ENCODE data around the gene ARPC1A. TPM values are rescaled to one million over a fixed set of nuclear protein-coding genes. Genes with fewer than 3 reads are reported as not detected.

The ARPC1A gene
- total RNA-seq, 2 donors from 2014 or later = 150 to 154 TPM

DNA sequence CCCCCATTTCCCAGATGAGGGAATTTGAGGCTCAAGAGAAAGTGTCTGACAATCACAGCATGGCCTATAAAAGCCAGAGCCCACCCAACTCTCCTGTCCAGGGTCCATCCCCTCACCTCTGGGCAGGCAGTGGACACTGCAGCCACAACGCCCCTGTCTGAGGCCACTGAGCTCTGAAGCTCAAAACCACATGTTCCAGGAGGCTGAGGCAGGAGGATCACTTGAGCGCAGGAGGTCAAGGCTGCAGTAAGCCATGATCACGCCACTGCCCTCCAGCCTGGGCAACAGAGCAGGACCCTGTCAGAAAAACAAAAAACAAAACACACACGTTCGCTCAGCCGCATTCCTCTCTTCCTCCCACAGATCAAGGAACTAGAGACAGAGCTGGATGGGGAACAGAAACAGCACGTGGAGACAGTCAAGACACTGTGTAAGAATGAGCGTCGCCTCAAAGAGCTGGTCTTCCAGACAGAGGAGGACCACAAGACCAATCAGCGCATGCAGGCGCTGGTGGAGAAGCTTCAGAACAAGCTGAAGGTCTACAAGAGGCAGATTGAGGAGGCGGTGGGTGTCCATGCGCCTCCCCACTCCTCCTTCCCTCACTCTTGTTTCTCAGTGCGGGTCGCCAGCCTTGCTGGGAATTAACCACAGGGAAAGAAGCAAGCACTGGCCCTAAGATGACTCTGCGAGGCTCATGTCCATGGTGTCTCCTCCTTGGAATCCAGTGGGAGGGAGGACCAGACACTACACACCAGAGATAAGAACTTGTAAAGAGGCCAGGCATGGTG, 20.0 kb upstream of the ARPC1A start:
- H3K4me3 ChIP-seq (ENCODE audit: low read length) = no peak overlapping the region
- Mint-ChIP-seq H3K4me1 (no peaks in the 10 kb centered on the region), H3K27ac (no peak overlapping the region), H3K9me3 (peaks cover 7% of the 10 kb centered on the region), H3K27me3 (ENCODE audit: insufficient read depth) (peaks cover 3% of the 10 kb centered on the region), H3K36me3 (ENCODE audit: low read depth) (peaks cover 3% of the 10 kb centered on the region), H3K4me3 (no peak overlapping the region)
- no peak for DNase-seq
- TF ChIP-seq, protein P1, sequence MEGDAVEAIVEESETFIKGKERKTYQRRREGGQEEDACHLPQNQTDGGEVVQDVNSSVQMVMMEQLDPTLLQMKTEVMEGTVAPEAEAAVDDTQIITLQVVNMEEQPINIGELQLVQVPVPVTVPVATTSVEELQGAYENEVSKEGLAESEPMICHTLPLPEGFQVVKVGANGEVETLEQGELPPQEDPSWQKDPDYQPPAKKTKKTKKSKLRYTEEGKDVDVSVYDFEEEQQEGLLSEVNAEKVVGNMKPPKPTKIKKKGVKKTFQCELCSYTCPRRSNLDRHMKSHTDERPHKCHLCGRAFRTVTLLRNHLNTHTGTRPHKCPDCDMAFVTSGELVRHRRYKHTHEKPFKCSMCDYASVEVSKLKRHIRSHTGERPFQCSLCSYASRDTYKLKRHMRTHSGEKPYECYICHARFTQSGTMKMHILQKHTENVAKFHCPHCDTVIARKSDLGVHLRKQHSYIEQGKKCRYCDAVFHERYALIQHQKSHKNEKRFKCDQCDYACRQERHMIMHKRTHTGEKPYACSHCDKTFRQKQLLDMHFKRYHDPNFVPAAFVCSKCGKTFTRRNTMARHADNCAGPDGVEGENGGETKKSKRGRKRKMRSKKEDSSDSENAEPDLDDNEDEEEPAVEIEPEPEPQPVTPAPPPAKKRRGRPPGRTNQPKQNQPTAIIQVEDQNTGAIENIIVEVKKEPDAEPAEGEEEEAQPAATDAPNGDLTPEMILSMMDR (conservative IDR thresholded peaks at IDR 0.05) = no peak
- no peak overlapping the region for H3K27ac ChIP-seq (ENCODE audit: low read depth, low read length)
- H3K27me3 ChIP-seq (ENCODE audit: control insufficient read depth, insufficient read depth, low read length, poor library complexity, severe bottlenecking) = no peaks in the 10 kb centered on the region
- WGBS, 2 experiments (ENCODE audit: insufficient coverage in 1 of 2, insufficient read length in 1 of 2) = 89 to 94% methylated on average over 7 to 16 of the region's 16 CpGs
- H3K9ac ChIP-seq (ENCODE audit: extremely low read depth, low read length, poor library complexity, severe bottlenecking) = no peak overlapping the region
- H3K36me3 ChIP-seq (ENCODE audit: control insufficient read depth, insufficient read depth, low read length) = no peaks in the 10 kb centered on the region
- peaks cover 7% of the 10 kb centered on the region for H3K9me3 ChIP-seq (ENCODE audit: control insufficient read depth, low read length)
- H3K4me1 ChIP-seq (ENCODE audit: control insufficient read depth, insufficient read depth, low read length) = no peaks in the 10 kb centered on the region

DNA sequence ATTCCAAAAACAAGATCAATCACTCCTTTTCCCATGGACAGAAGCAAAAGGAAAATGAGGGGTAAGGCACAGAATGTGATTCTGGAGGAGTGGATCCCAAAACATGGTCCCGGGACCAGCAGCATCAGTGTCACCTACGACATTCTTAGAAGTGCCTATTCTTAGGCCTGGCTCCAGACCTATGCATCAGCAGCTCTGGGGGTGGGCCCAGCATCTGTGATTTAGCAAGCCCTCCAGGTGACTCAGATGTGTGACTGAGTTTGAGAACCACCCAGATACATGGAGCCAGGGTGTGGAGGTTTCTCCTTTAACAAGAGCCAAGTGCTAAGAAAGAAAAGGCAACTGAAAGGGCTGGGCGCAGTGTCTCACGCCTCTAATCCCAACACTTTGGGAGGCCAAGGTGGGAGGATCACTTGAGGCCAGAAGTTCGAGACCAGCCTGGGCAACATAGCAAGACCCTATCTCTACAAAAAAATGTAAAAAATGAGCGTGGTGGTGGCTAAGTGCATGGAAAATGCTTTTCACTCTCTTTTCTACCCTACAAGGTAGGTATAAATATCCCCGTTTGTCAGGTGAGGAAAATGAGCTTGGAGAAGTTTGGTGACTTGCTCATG, 17.1 kb upstream of the ARPC1A start:
- 92 to 93% methylated on average over 6 to 7 of the region's 7 CpGs for WGBS, 2 experiments (ENCODE audit: insufficient coverage in 1 of 2, insufficient read length in 1 of 2)
- Histone ChIP-seq H3K9ac (ENCODE audit: extremely low read depth, low read length, poor library complexity, severe bottlenecking) (no peak overlapping the region), H3K4me1 (ENCODE audit: control insufficient read depth, insufficient read depth, low read length) (no peaks in the 10 kb centered on the region), H3K36me3 (ENCODE audit: control insufficient read depth, insufficient read depth, low read length) (no peaks in the 10 kb centered on the region), H3K27ac (ENCODE audit: low read depth, low read length) (no peak overlapping the region), H3K27me3 (ENCODE audit: control insufficient read depth, insufficient read depth, low read length, poor library complexity, severe bottlenecking) (no peaks in the 10 kb centered on the region), H3K4me3 (ENCODE audit: low read length) (no peak overlapping the region), H3K9me3 (ENCODE audit: control insufficient read depth, low read length) (peaks cover 8% of the 10 kb centered on the region)
- peaks cover 9% of the 10 kb centered on the region for H3K9me3 Mint-ChIP-seq
- TF ChIP-seq, protein P1 (conservative IDR thresholded peaks at IDR 0.05) = no peak
- peaks cover 3% of the 10 kb centered on the region for H3K36me3 Mint-ChIP-seq (ENCODE audit: low read depth)
- no peak overlapping the region for H3K27ac Mint-ChIP-seq
- H3K27me3 Mint-ChIP-seq (ENCODE audit: insufficient read depth) = peaks cover 3% of the 10 kb centered on the region
- no peaks in the 10 kb centered on the region for H3K4me1 Mint-ChIP-seq
- no peak overlapping the region for H3K4me3 Mint-ChIP-seq
- DNase-seq = peak; percentile 30

DNA sequence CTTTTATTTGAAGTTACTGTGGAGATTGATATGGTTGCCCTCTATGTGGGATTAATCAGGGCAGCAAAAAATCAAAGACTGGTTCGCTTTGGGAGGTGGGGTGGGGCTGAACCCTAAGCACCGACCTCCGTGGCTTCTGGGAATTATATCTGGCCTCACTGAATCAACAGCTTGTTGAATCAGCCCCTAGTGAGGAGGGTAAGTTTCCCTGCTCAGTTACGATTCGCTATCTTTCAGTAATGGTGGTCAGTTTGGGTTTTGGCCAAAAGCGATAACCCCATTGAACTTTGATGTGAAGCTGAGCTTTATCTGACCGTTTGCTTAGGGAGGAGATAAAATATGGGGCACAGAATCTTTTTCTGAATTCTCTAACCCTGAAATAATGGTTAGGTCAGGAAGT, 16.6 kb upstream of the ARPC1A start:
- Mint-ChIP-seq H3K27me3 (ENCODE audit: insufficient read depth) (peaks cover 3% of the 10 kb centered on the region), H3K4me1 (no peaks in the 10 kb centered on the region), H3K36me3 (ENCODE audit: low read depth) (peaks cover 3% of the 10 kb centered on the region), H3K9me3 (peaks cover 9% of the 10 kb centered on the region), H3K4me3 (no peak overlapping the region), H3K27ac (no peak overlapping the region)
- H3K9me3 ChIP-seq (ENCODE audit: control insufficient read depth, low read length) = peaks cover 8% of the 10 kb centered on the region
- H3K4me1 ChIP-seq (ENCODE audit: control insufficient read depth, insufficient read depth, low read length) = no peaks in the 10 kb centered on the region
- no peak overlapping the region for H3K4me3 ChIP-seq (ENCODE audit: low read length)
- H3K36me3 ChIP-seq (ENCODE audit: control insufficient read depth, insufficient read depth, low read length) = no peaks in the 10 kb centered on the region
- peak; percentile 20 for DNase-seq
- no peak overlapping the region for H3K27ac ChIP-seq (ENCODE audit: low read depth, low read length)
- TF ChIP-seq, protein P1 (conservative IDR thresholded peaks at IDR 0.05) = no peak
- no peaks in the 10 kb centered on the region for H3K27me3 ChIP-seq (ENCODE audit: control insufficient read depth, insufficient read depth, low read length, poor library complexity, severe bottlenecking)
- WGBS, 2 experiments (ENCODE audit: insufficient coverage in 1 of 2, insufficient read length in 1 of 2) = 90 to 100% methylated on average over 5 to 7 of the region's 7 CpGs
- H3K9ac ChIP-seq (ENCODE audit: extremely low read depth, low read length, poor library complexity, severe bottlenecking) = no peak overlapping the region
